HCT116 (cell line): Measurements from ENCODE around the gene PDLIM7. TPM values are rescaled to one million over a fixed set of nuclear protein-coding genes. Genes with fewer than 3 reads are reported as not detected.

Experiments
- ATAC-seq: fragments of 200-7000 bp; cut with Tn5 transposase; 2 replicates; pipeline ENCODE4 v1.9.1; 2020; ENCODE audit warnings: mild to moderate bottlenecking, moderate library complexity
- BruUV-seq: library from RNA; stranded (reverse); fragments of 400-500 nt; replicated peaks from 2 replicates; lab custom pipeline; 2021; lab: Mats Ljungman, UMichigan
- CTCF ChIA-PET: fragments of 300-600 bp; sonication (Branson Sonifier 250); formaldehyde crosslinking; loops from one replicate; lab custom pipeline; 2021; ENCODE audit warnings: antibody characterized with exemption; lab: Charles Lee
- POLR2A ChIA-PET: fragments of 300-600, 350-600 bp; sonication (Branson Sonifier 250); formaldehyde crosslinking; loops from one replicate; lab custom pipeline; 2021; ENCODE audit warnings: antibody characterized with exemption; lab: Charles Lee
- RAD21 ChIA-PET, 2 experiments: fragments of 300-600 bp; sonication (Branson Sonifier 250); formaldehyde crosslinking; loops; one replicate each; lab custom pipeline; 2023; ENCODE audit warnings: low total read pairs in 2 of 2; ENCODE audit not compliant: uncharacterized antibody in 2 of 2, unreplicated experiment in 2 of 2, low non-redundant PET in 1 of 2; lab: Charles Lee
- DNase-seq: peaks from one replicate; pipeline ENCODE4 v3.0.0-alpha.2; 2010; ENCODE audit warnings: low read depth, low spot score
- H2AFZ ChIP-seq: fragments of 200-600 bp; shearing (Covaris generic), sonication (generic); 2 replicates; pipeline ENCODE4 v1.6.1; 2017; ENCODE audit warnings: low read depth, mixed run types, mixed read lengths, antibody characterized with exemption, low read length; ENCODE audit not compliant: poor library complexity, severe bottlenecking
- H3K27ac ChIP-seq: 2 replicates; pipeline ENCODE4 v1.5.1; 2012; ENCODE audit warnings: low read depth, low read length
- H3K27me3 ChIP-seq: fragments of 200-600 bp; sonication (generic); 2 replicates; pipeline ENCODE4 v1.6.1; 2016; ENCODE audit warnings: mixed run types, low read length, mixed read lengths; ENCODE audit not compliant: insufficient read depth
- H3K36me3 ChIP-seq, 2 experiments: fragments of 200-500 bp in 1 of 2; fragments of 200-600 bp in 1 of 2; sonication (Bioruptor generic) in 1 of 2; sonication (generic) in 1 of 2; 2 replicates each; pipeline versions ENCODE4 v1.5.1 to v1.6.1; 2014 to 2016; ENCODE audit warnings: low read length in 2 of 2, inconsistent platforms in 1 of 2, mixed read lengths in 1 of 2, mixed run types in 1 of 2; ENCODE audit not compliant: insufficient read depth in 2 of 2, control insufficient read depth in 1 of 2
- H3K4me1 ChIP-seq, 2 experiments: fragments of 200-600 bp in 1 of 2; sonication (generic) in 1 of 2; 2 replicates each; pipeline versions ENCODE4 v1.5.1 to v1.6.1; 2012 to 2017; ENCODE audit warnings: low read length in 2 of 2, inconsistent platforms in 1 of 2, mild to moderate bottlenecking in 1 of 2, mixed read lengths in 1 of 2, mixed run types in 1 of 2, moderate library complexity in 1 of 2; ENCODE audit not compliant: insufficient read depth in 2 of 2, control insufficient read depth in 1 of 2
- H3K4me2 ChIP-seq: fragments of 200-600 bp; sonication (generic); 2 replicates; pipeline ENCODE4 v1.6.1; 2017; ENCODE audit warnings: mixed run types, low read length, mixed read lengths
- H3K4me3 ChIP-seq, 2 experiments: fragments of 200-600 bp in 1 of 2; sonication (generic) in 1 of 2; replicated peaks in 1 of 2; 2 replicates each; pipeline ENCODE4 v1.5.1; 2011 to 2016; ENCODE audit warnings: low read length in 2 of 2, control low read depth in 1 of 2, low read depth in 1 of 2, mild to moderate bottlenecking in 1 of 2, mixed read lengths in 1 of 2, mixed run types in 1 of 2
- H3K79me2 ChIP-seq: fragments of 200-600 bp; sonication (generic); 2 replicates; pipeline ENCODE4 v1.6.1; 2017; ENCODE audit warnings: mild to moderate bottlenecking, mixed run types, low read length, moderate library complexity, mixed read lengths; ENCODE audit not compliant: insufficient read depth
- H3K9ac ChIP-seq: fragments of 200-600 bp; sonication (generic); 2 replicates; pipeline ENCODE4 v1.6.1; 2016; ENCODE audit warnings: low read length, mixed read lengths
- H3K9me2 ChIP-seq: fragments of 200-600 bp; sonication (generic), shearing (Covaris generic); 2 replicates; pipeline ENCODE4 v1.6.1; 2017; ENCODE audit warnings: mixed run types, mild to moderate bottlenecking, moderate library complexity; ENCODE audit not compliant: insufficient read depth
- H3K9me3 ChIP-seq, 2 experiments: fragments of 200-500 bp in 1 of 2; fragments of 200-600 bp in 1 of 2; sonication (Bioruptor generic) in 1 of 2; sonication (generic) in 1 of 2; 2 replicates each; pipeline ENCODE4 v1.6.1; 2014 to 2017; ENCODE audit warnings: low read length in 2 of 2, mixed read lengths in 2 of 2, inconsistent platforms in 1 of 2, low read depth in 1 of 2, mild to moderate bottlenecking in 1 of 2, mixed run types in 1 of 2, moderate library complexity in 1 of 2; ENCODE audit not compliant: control insufficient read depth in 1 of 2, insufficient read depth in 1 of 2
- H4K20me1 ChIP-seq: fragments of 200-600 bp; sonication (generic), shearing (Covaris generic); 2 replicates; pipeline ENCODE4 v1.6.1; 2017; ENCODE audit warnings: mixed run types, mild to moderate bottlenecking, moderate library complexity; ENCODE audit not compliant: insufficient read depth
- CEBPB ChIP-seq: IDR thresholded peaks from 2 replicates; pipeline ENCODE4 v1.6.1; 2012; ENCODE audit warnings: low read depth
- EGR1 ChIP-seq: IDR thresholded peaks from 2 replicates; pipeline ENCODE4 v1.6.1; 2012; ENCODE audit warnings: low read depth
- EZH2 ChIP-seq: fragments of 200-600 bp; sonication (generic); IDR thresholded peaks from 2 replicates; pipeline ENCODE4 v1.6.1; 2017; ENCODE audit warnings: antibody characterized with exemption, mixed run types
- EZH2phosphoT487 ChIP-seq: fragments of 200-600 bp; IDR thresholded peaks from 2 replicates; pipeline ENCODE4 v1.6.1; 2018; ENCODE audit warnings: antibody characterized with exemption, borderline replicate concordance
- FOSL1 ChIP-seq: IDR thresholded peaks from 2 replicates; pipeline ENCODE4 v1.6.1; 2012; ENCODE audit warnings: low read depth
- MAX ChIP-seq: IDR thresholded peaks from 2 replicates; pipeline ENCODE4 v1.6.1; 2012
- POLR2A ChIP-seq: IDR thresholded peaks from 2 replicates; pipeline ENCODE4 v1.7.0; 2011; ENCODE audit warnings: borderline replicate concordance; ENCODE audit not compliant: insufficient read depth, insufficient read length; ENCODE audit errors: extremely low read depth
- POLR2AphosphoS5 ChIP-seq: IDR thresholded peaks from 2 replicates; pipeline ENCODE4 v1.6.1; 2011; ENCODE audit warnings: mild to moderate bottlenecking, low read depth, low read length, moderate library complexity
- RAD21 ChIP-seq: IDR thresholded peaks from 2 replicates; pipeline ENCODE4 v1.6.1; 2012; ENCODE audit warnings: low read depth, mild to moderate bottlenecking
- SIN3A ChIP-seq: IDR thresholded peaks from 2 replicates; pipeline ENCODE4 v1.6.1; 2012; ENCODE audit warnings: low read depth
- YY1 ChIP-seq: IDR thresholded peaks from 2 replicates; pipeline ENCODE4 v1.6.1; 2011; ENCODE audit warnings: low read length, low read depth, moderate library complexity, mild to moderate bottlenecking; ENCODE audit not compliant: insufficient replicate concordance; ENCODE audit errors: extremely low read depth
- ZBTB33 ChIP-seq: IDR thresholded peaks from 2 replicates; pipeline ENCODE4 v1.6.1; 2011; ENCODE audit warnings: mild to moderate bottlenecking, low read length, moderate library complexity; ENCODE audit not compliant: insufficient replicate concordance; ENCODE audit errors: extremely low read depth
- ZFX ChIP-seq: fragments of 450-650 bp; IDR thresholded peaks from 2 replicates; pipeline ENCODE4 v1.6.1; 2017
- intact Hi-C: fragments of 100-400 bp; cut with micrococcal nuclease; formaldehyde crosslinking; loops from 2 replicates; pipeline ENCODE4 v1.10.0; 2022
- total RNA-seq: library from RNA; stranded (reverse); gene quantifications from one replicate; pipeline ENCODE4 v1.2.1, GENCODE V29; 2021; ENCODE audit not compliant: unreplicated experiment
- TF ChIP-seq, protein P1 (sequence below), 3 experiments: fragments of 200-600 bp in 1 of 3; sonication (generic) in 1 of 3; IDR thresholded peaks in 2 of 3; conservative IDR thresholded peaks in 1 of 3; 2 replicates each; pipeline ENCODE4 v1.5.1; 2012 to 2017; ENCODE audit warnings: low read depth in 2 of 3, low read length in 2 of 3, antibody characterized with exemption in 1 of 3, borderline replicate concordance in 1 of 3, control low read depth in 1 of 3, mild to moderate bottlenecking in 1 of 3, mixed read lengths in 1 of 3, mixed run types in 1 of 3, moderate library complexity in 1 of 3; ENCODE audit not compliant: insufficient read depth in 1 of 3

PDLIM7 gene
- total RNA-seq, 1 experiment from 2014 or later = 153 TPM

GRCh38 chr5:177450667-177451424 is 46.6 kb downstream of the PDLIM7 start:
- Histone ChIP-seq H3K9ac (no peak overlapping the region), H2AFZ (no peak overlapping the region), H3K36me3 (no peaks in the 10 kb centered on the region; a peak in 1 of 4 replicates), H3K27me3 (no peaks in the 10 kb centered on the region), H3K27ac (no peak overlapping the region; the same call in 1 of the 2 replicates), H3K4me1 (peaks cover 20 to 74% of the 10 kb centered on the region in 2 experiments), H3K4me2 (no peak overlapping the region), H3K9me3 (no peaks in the 10 kb centered on the region), H4K20me1 (no peaks in the 10 kb centered on the region), H3K9me2 (no peaks in the 10 kb centered on the region), H3K79me2 (peaks cover 53% of the 10 kb centered on the region), H3K4me3 (no peak overlapping the region)
- RAD21 ChIA-PET = no interaction called here
- POLR2A ChIA-PET = interaction anchor here (1.3 to 2.0 kb wide), 3 partner anchors 24 to 49 kb away, joined by 3 to 5 read pairs (median 4); partner anchors contain the start of gene GRK6
- TF ChIP-seq POLR2AphosphoS5 = no peak
- no peak for TF ChIP-seq SIN3A
- TF ChIP-seq RAD21 = no peak
- TF ChIP-seq CEBPB = no peak
- no peak for TF ChIP-seq ZFX
- no peak for TF ChIP-seq MAX
- TF ChIP-seq EGR1 = no peak
- no peak for TF ChIP-seq POLR2A
- TF ChIP-seq EZH2phosphoT487 = no peak
- no peak for TF ChIP-seq FOSL1
- TF ChIP-seq, protein P1, sequence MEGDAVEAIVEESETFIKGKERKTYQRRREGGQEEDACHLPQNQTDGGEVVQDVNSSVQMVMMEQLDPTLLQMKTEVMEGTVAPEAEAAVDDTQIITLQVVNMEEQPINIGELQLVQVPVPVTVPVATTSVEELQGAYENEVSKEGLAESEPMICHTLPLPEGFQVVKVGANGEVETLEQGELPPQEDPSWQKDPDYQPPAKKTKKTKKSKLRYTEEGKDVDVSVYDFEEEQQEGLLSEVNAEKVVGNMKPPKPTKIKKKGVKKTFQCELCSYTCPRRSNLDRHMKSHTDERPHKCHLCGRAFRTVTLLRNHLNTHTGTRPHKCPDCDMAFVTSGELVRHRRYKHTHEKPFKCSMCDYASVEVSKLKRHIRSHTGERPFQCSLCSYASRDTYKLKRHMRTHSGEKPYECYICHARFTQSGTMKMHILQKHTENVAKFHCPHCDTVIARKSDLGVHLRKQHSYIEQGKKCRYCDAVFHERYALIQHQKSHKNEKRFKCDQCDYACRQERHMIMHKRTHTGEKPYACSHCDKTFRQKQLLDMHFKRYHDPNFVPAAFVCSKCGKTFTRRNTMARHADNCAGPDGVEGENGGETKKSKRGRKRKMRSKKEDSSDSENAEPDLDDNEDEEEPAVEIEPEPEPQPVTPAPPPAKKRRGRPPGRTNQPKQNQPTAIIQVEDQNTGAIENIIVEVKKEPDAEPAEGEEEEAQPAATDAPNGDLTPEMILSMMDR (IDR thresholded peaks at IDR 0.05 in 2 of 3, conservative IDR thresholded peaks at IDR 0.05 in 1 of 3; ENCODE audit: borderline replicate concordance in 1 of 3, insufficient read depth in 1 of 3, low read depth in 2 of 3, low read length in 2 of 3) = no peak
- no peak for TF ChIP-seq EZH2
- TF ChIP-seq ZBTB33 = no peak
- TF ChIP-seq YY1 = no peak
- DNase-seq = no peak
- intact Hi-C loops = no loop called here
- no peak for ATAC-seq
- CTCF ChIA-PET = interaction anchor here (6.3 kb wide), 1 partner anchor 48 kb away, joined by 53 read pairs; no protein-coding TSS in a partner anchor
- no TSS peak for BruUV-seq
